GM12891 (cell line): Measurements from ENCODE around the gene GNB5.

Source experiments
- POLR2A ChIP-seq: IDR thresholded peaks from 2 replicates; pipeline ENCODE4 v1.6.1; 2011; ENCODE audit warnings: low read depth, low read length, control low read depth
- POLR2AphosphoS5 ChIP-seq: IDR thresholded peaks from 2 replicates; pipeline ENCODE4 v1.6.1; 2011; ENCODE audit warnings: low read depth, low read length, control low read depth
- POU2F2 ChIP-seq: IDR thresholded peaks from 2 replicates; pipeline ENCODE4 v1.6.1; 2011; ENCODE audit warnings: low read depth, mild to moderate bottlenecking, control low read depth, low read length, moderate library complexity
- SPI1 ChIP-seq: IDR thresholded peaks from 2 replicates; pipeline ENCODE4 v1.6.1; 2011; ENCODE audit warnings: low read depth, low read length, control low read depth
- TAF1 ChIP-seq: IDR thresholded peaks from 2 replicates; pipeline ENCODE4 v1.6.1; 2011; ENCODE audit warnings: low read depth, low read length, control low read depth

DNA sequence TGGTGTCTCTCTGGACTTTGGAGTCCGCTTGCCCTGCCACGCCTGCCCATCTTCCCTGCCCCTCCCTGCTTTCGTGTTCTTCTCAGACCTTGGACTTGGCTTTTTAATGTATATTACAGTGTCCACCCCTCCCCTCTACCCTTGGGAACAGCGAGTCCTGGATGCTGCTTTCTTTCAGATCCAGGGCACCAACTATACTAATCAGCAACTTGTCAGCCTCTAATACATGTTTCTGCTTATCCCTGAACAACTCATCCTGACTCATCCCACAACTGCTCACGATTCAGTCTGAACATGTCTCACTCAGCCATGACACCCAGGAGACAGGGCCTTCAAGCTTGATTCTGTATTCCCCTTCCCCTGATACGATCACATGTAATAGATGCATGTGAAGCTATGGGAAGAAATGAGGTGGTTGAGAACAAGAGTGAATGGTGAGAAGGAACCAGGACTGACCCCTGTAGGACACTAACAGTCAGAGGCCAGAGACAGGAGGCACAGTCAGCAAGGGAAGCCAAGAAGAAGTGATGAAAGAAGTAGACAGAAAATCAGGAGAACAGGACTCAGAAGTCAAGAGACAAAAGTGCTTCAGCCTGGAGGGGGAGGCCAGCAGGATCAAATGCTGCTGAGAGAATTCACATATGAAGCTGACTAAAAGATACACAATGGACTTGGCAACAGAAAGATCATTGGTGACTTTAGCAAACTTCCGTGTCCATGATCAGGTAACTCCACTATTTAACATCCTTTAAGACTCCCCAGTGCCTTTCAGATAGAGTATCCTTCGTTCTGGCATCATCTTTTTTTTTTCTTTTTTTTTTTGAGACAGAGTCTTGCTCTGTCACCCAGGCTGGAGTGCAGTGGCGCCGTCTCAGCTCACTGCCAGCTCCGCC lies 114.1 kb downstream of the GNB5 start:
- no peak for TF ChIP-seq POU2F2
- TF ChIP-seq POLR2AphosphoS5, result no peak
- no peak for TF ChIP-seq POLR2A
- TF ChIP-seq SPI1, result no peak
- TF ChIP-seq TAF1, result no peak
